GM18508 (cell line): Measurements from ENCODE around the gene RPA3.

Experiments
- ATAC-seq: cut with Tn5 transposase; IDR thresholded peaks from one replicate; pipeline ENCODE4 v1.9.1; 2021; ENCODE audit warnings: moderate number of reproducible peaks; ENCODE audit not compliant: insufficient read depth, unreplicated experiment

RPA3 gene

GRCh38 chr7:7614018-7614741, 104.2 kb downstream of the RPA3 start:
- no peak for ATAC-seq

- no peak for ATAC-seq
Measured at GRCh38 chr7:7613210-7613609, 105.2 kb downstream of the RPA3 start.

GRCh38 chr7:7612519-7612918, 105.9 kb downstream of the RPA3 start:
- ATAC-seq: no peak

- ATAC-seq: no peak
Measured at GRCh38 chr7:7609330-7609729, 109.1 kb downstream of the RPA3 start.

GRCh38 chr7:7607010-7607409, 111.4 kb downstream of the RPA3 start:
- no peak for ATAC-seq

GRCh38 chr7:7596176-7596575, 122.2 kb downstream of the RPA3 start:
- no peak for ATAC-seq

- no peak for ATAC-seq
Measured at GRCh38 chr7:7595451-7595850, 123.0 kb downstream of the RPA3 start.
